HTERT RPE-1 (cell line): ENCODE data around the gene GAPDH.
"Not testable (repeated sequence)": the region's sequence is repeated elsewhere in the genome, so short reads cannot be mapped to it uniquely, and the experiment has no call there.

Experiments used
- in situ Hi-C: fragments of 300-500 bp; cut with MboI; formaldehyde crosslinking; loops from 4 replicates; pipeline ENCODE4 v1.14.3; 2020; ENCODE audit warnings: low sequenced_read_pairs

Gene GAPDH

GRCh38 chr12:6528539-6529235, 5.6 kb upstream of the GAPDH start:
- in situ Hi-C loops, result no loop called here

GRCh38 chr12:6529291-6529737, 5.0 kb upstream of the GAPDH start:
- in situ Hi-C loops, result no loop called here

DNA sequence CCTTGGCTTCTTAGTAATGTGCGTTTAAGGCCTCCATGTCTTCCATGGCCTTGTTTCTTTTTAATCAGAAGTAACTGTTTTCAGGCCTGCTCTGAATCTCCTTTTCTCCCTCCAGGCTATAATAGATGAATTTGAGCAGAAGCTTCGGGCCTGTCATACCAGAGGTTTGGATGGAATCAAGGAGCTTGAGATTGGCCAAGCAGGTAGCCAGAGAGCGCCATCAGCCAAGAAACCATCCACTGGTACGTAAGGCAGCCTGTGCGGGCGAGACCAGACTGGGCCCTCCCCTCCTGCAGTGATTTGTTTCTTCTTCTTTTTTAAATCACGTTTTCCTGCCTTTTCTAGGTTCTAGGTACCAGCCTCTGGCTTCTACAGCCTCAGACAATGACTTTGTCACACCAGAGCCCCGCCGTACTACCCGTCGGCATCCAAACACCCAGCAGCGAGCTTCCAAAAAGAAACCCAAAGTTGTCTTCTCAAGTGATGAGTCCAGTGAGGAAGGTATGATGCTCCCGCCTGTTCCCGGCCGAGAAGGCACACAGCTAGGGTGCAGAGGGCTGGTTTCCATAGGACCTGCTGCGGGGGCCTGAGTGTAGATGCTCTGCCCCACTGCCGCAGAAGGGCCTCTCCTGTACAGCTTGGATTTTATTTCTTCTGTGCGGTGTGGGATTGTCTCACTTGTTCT, 3.6 kb upstream of the GAPDH start:
- in situ Hi-C loops, result no loop called here

GRCh38 chr12:6532051-6532926, 2.0 kb upstream of the GAPDH start:
- in situ Hi-C loops, result no loop called here

- in situ Hi-C loops, result no loop called here
These were observed 1.2 kb upstream of the GAPDH start for GRCh38 chr12:6532927-6533652.

GRCh38 chr12:6533653-6533922, 729 bp upstream of the GAPDH start:
- in situ Hi-C loops, result no loop called here

- in situ Hi-C loops, result no loop called here
These were observed 303 bp downstream of the GAPDH start for GRCh38 chr12:6534695-6534944.

- in situ Hi-C loops, result no loop called here
These were observed 804 bp downstream of the GAPDH start for GRCh38 chr12:6534945-6535696.

DNA sequence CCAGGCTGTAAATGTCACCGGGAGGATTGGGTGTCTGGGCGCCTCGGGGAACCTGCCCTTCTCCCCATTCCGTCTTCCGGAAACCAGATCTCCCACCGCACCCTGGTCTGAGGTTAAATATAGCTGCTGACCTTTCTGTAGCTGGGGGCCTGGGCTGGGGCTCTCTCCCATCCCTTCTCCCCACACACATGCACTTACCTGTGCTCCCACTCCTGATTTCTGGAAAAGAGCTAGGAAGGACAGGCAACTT, 1.3 kb downstream of the GAPDH start:
- in situ Hi-C loops, result no loop called here

DNA sequence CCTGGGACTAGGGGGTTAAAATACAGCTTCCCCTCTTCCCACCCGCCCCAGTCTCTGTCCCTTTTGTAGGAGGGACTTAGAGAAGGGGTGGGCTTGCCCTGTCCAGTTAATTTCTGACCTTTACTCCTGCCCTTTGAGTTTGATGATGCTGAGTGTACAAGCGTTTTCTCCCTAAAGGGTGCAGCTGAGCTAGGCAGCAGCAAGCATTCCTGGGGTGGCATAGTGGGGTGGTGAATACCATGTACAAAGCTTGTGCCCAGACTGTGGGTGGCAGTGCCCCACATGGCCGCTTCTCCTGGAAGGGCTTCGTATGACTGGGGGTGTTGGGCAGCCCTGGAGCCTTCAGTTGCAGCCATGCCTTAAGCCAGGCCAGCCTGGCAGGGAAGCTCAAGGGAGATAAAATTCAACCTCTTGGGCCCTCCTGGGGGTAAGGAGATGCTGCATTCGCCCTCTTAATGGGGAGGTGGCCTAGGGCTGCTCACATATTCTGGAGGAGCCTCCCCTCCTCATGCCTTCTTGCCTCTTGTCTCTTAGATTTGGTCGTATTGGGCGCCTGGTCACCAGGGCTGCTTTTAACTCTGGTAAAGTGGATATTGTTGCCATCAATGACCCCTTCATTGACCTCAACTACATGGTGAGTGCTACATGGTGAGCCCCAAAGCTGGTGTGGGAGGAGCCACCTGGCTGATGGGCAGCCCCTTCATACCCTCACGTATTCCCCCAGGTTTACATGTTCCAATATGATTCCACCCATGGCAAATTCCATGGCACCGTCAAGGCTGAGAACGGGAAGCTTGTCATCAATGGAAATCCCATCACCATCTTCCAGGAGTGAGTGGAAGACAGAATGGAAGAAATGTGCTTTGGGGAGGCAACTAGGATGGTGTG, 1.9 kb downstream of the GAPDH start:
- in situ Hi-C loops, result no loop called here

DNA sequence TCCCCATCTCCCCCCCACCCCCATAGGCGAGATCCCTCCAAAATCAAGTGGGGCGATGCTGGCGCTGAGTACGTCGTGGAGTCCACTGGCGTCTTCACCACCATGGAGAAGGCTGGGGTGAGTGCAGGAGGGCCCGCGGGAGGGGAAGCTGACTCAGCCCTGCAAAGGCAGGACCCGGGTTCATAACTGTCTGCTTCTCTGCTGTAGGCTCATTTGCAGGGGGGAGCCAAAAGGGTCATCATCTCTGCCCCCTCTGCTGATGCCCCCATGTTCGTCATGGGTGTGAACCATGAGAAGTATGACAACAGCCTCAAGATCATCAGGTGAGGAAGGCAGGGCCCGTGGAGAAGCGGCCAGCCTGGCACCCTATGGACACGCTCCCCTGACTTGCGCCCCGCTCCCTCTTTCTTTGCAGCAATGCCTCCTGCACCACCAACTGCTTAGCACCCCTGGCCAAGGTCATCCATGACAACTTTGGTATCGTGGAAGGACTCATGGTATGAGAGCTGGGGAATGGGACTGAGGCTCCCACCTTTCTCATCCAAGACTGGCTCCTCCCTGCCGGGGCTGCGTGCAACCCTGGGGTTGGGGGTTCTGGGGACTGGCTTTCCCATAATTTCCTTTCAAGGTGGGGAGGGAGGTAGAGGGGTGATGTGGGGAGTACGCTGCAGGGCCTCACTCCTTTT, 2.7 kb downstream of the GAPDH start:
- in situ Hi-C loops, result no loop called here

- in situ Hi-C loops, result not testable (repeated sequence)
These were observed 3.5 kb downstream of the GAPDH start for GRCh38 chr12:6537580-6538419.

DNA sequence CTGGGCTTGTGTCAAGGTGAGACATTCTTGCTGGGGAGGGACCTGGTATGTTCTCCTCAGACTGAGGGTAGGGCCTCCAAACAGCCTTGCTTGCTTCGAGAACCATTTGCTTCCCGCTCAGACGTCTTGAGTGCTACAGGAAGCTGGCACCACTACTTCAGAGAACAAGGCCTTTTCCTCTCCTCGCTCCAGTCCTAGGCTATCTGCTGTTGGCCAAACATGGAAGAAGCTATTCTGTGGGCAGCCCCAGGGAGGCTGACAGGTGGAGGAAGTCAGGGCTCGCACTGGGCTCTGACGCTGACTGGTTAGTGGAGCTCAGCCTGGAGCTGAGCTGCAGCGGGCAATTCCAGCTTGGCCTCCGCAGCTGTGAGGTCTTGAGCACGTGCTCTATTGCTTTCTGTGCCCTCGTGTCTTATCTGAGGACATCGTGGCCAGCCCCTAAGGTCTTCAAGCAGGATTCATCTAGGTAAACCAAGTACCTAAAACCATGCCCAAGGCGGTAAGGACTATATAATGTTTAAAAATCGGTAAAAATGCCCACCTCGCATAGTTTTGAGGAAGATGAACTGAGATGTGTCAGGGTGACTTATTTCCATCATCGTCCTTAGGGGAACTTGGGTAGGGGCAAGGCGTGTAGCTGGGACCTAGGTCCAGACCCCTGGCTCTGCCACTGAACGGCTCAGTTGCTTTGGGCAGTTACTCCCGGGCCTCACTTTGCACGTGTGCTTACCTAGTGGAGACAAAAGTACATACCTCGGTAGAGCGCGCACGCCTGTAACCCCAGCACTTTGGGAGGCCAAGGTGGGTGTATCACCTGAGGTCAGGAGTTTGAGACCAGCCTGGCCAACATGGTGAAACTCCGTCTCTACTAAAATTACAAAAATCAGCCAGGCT, 4.3 kb downstream of the GAPDH start:
- in situ Hi-C loops, result no loop called here

DNA sequence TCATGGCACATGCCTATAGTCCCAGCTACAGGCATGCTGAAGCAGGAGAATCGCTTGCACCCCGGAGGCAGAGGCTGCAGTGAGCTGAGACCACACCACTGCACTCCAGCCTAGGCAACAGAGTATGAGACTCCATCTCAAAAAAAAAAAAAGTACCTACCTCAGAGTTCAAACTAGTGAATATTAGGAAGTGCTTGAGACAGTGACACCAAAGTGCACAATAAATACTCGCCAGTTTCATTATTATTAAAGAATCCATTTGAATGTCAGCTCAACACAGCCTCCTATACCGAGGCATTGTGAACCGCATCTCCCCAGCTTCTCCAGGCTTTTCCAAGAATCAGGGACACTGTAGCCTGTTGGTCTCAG, 5.0 kb downstream of the GAPDH start:
- in situ Hi-C loops, result no loop called here

GRCh38 chr12:6539707-6540134, 5.4 kb downstream of the GAPDH start:
- in situ Hi-C loops, result no loop called here

GRCh38 chr12:6540181-6540877, 6.0 kb downstream of the GAPDH start:
- in situ Hi-C loops, result no loop called here
